H9 (cell line): ENCODE results near the gene FN1. TPM values are rescaled to one million over a fixed set of nuclear protein-coding genes. Genes with fewer than 3 reads are reported as not detected.

Experiments used
- DNase-seq: peaks from one replicate; pipeline ENCODE4 v3.0.0-alpha.2; 2017
- H2AFZ ChIP-seq: one replicate; pipeline ENCODE4 v1.6.1; 2013; ENCODE audit warnings: mild to moderate bottlenecking, low read length, control low read depth, moderate library complexity
- H2AK5ac ChIP-seq: 2 replicates; pipeline ENCODE4 v1.6.1; 2013; ENCODE audit warnings: low read length, control low read depth, mixed read lengths; ENCODE audit not compliant: insufficient read length
- H2BK120ac ChIP-seq: one replicate; pipeline ENCODE4 v1.6.1; 2013; ENCODE audit warnings: low read depth, mild to moderate bottlenecking, low read length, control low read depth, inconsistent platforms; ENCODE audit not compliant: poor library complexity, severe bottlenecking
- H2BK12ac ChIP-seq: 2 replicates; pipeline ENCODE4 v1.6.1; 2013; ENCODE audit warnings: low read length, control low read depth, mixed read lengths, low read depth; ENCODE audit not compliant: insufficient read length
- H2BK15ac ChIP-seq: 2 replicates; pipeline ENCODE4 v1.6.1; 2013; ENCODE audit warnings: low read depth, low read length, control low read depth
- H2BK20ac ChIP-seq: one replicate; pipeline ENCODE4 v1.6.1; 2013; ENCODE audit warnings: low read depth, mild to moderate bottlenecking, low read length, control low read depth, inconsistent platforms; ENCODE audit not compliant: poor library complexity, severe bottlenecking
- H2BK5ac ChIP-seq: 2 replicates; pipeline ENCODE4 v1.6.1; 2013; ENCODE audit warnings: low read length, control low read depth, mixed read lengths; ENCODE audit not compliant: insufficient read length
- H3K14ac ChIP-seq: 2 replicates; pipeline ENCODE4 v1.6.1; 2013; ENCODE audit warnings: low read length, control low read depth; ENCODE audit not compliant: insufficient read depth
- H3K18ac ChIP-seq: 2 replicates; pipeline ENCODE4 v1.6.1; 2013; ENCODE audit warnings: low read depth, mild to moderate bottlenecking, mixed read lengths, low read length, control low read depth; ENCODE audit not compliant: insufficient read length
- H3K23ac ChIP-seq: 2 replicates; pipeline ENCODE4 v1.6.1; 2013; ENCODE audit warnings: low read length, control low read depth, mixed read lengths, low read depth; ENCODE audit not compliant: insufficient read length
- H3K23me2 ChIP-seq: 2 replicates; pipeline ENCODE4 v1.6.1; 2013; ENCODE audit warnings: low read depth, mild to moderate bottlenecking, mixed read lengths, low read length, control low read depth; ENCODE audit not compliant: insufficient read length, poor library complexity, severe bottlenecking
- H3K27ac ChIP-seq: 2 replicates; pipeline ENCODE4 v1.5.1; 2013; ENCODE audit warnings: low read length, control low read depth, mixed read lengths, low read depth; ENCODE audit not compliant: insufficient read length
- H3K27me3 ChIP-seq: 2 replicates; pipeline ENCODE4 v1.6.1; 2013; ENCODE audit warnings: low read length, control low read depth, inconsistent platforms; ENCODE audit not compliant: insufficient read depth
- H3K4ac ChIP-seq: 2 replicates; pipeline ENCODE4 v1.6.1; 2013; ENCODE audit warnings: low read depth, mild to moderate bottlenecking, control low read depth, inconsistent platforms, low read length, moderate library complexity
- H3K4me1 ChIP-seq: 2 replicates; pipeline ENCODE4 v1.6.1; 2013; ENCODE audit warnings: low read length, control low read depth, inconsistent platforms; ENCODE audit not compliant: insufficient read depth
- H3K4me2 ChIP-seq: 2 replicates; pipeline ENCODE4 v1.6.1; 2013; ENCODE audit warnings: low read length, control low read depth, mixed read lengths; ENCODE audit not compliant: insufficient read length, insufficient read depth
- H3K56ac ChIP-seq: 2 replicates; pipeline ENCODE4 v1.6.1; 2013; ENCODE audit warnings: low read depth, mild to moderate bottlenecking, mixed read lengths, low read length, control low read depth; ENCODE audit not compliant: insufficient read length
- H3K79me1 ChIP-seq: 2 replicates; pipeline ENCODE4 v1.6.1; 2013; ENCODE audit warnings: low read depth, mild to moderate bottlenecking, moderate library complexity, low read length, control low read depth, inconsistent platforms; ENCODE audit not compliant: insufficient read depth, poor library complexity, severe bottlenecking
- H3K79me2 ChIP-seq: 2 replicates; pipeline ENCODE4 v1.6.1; 2013; ENCODE audit warnings: low read length, control low read depth, inconsistent platforms; ENCODE audit not compliant: insufficient read depth
- H3K9ac ChIP-seq: 2 replicates; pipeline ENCODE4 v1.6.1; 2013; ENCODE audit warnings: low read length, control low read depth, mixed read lengths; ENCODE audit not compliant: insufficient read length; ENCODE audit errors: extremely low read depth
- H3K9me3 ChIP-seq: one replicate; pipeline ENCODE4 v1.6.1; 2013; ENCODE audit warnings: low read depth, low read length, inconsistent platforms; ENCODE audit not compliant: control insufficient read depth
- H3T11ph ChIP-seq: one replicate; pipeline ENCODE4 v1.6.1; 2013; ENCODE audit warnings: mild to moderate bottlenecking, low read length, control low read depth, inconsistent platforms
- H4K20me1 ChIP-seq: one replicate; pipeline ENCODE4 v1.6.1; 2013; ENCODE audit not compliant: control insufficient read depth, insufficient read length, insufficient read depth
- H4K5ac ChIP-seq: 2 replicates; pipeline ENCODE4 v1.6.1; 2013; ENCODE audit warnings: low read depth, mild to moderate bottlenecking, mixed read lengths, low read length, control low read depth; ENCODE audit not compliant: insufficient read length
- H4K8ac ChIP-seq: replicated peaks from 2 replicates; pipeline ENCODE4 v1.6.1; 2013; ENCODE audit warnings: low read length, control low read depth, mixed read lengths, low read depth; ENCODE audit not compliant: insufficient read length
- H4K91ac ChIP-seq: 2 replicates; pipeline ENCODE4 v1.6.1; 2013; ENCODE audit warnings: low read depth, mild to moderate bottlenecking, moderate library complexity, mixed read lengths, low read length, control low read depth; ENCODE audit not compliant: insufficient read length
- H3K27ac Mint-ChIP-seq, 3 experiments: 2 replicates in 2 of 3; 3 replicates in 1 of 3; pipeline ENCODE4 v1.8.0; 2020 to 2021; ENCODE audit warnings: mixed read lengths in 3 of 3, mild to moderate bottlenecking in 1 of 3, moderate library complexity in 1 of 3
- H3K27me3 Mint-ChIP-seq: 2 replicates; pipeline ENCODE4 v1.8.0; 2021; ENCODE audit warnings: low read depth, mild to moderate bottlenecking, moderate library complexity, mixed read lengths
- H3K36me3 Mint-ChIP-seq, 3 experiments: 2 replicates in 2 of 3; 3 replicates in 1 of 3; pipeline ENCODE4 v1.8.0; 2020 to 2021; ENCODE audit warnings: low read depth in 3 of 3, mixed read lengths in 3 of 3; ENCODE audit not compliant: insufficient read depth in 1 of 3
- H3K4me1 Mint-ChIP-seq, 2 experiments: 2 replicates each; pipeline ENCODE4 v1.8.0; 2020; ENCODE audit warnings: mixed read lengths in 2 of 2
- H3K4me3 Mint-ChIP-seq, 2 experiments: 2 replicates in 1 of 2; 3 replicates in 1 of 2; pipeline ENCODE4 v1.8.0; 2020 to 2021; ENCODE audit warnings: mild to moderate bottlenecking in 2 of 2, mixed read lengths in 2 of 2, moderate library complexity in 1 of 2
- H3K9me3 Mint-ChIP-seq, 2 experiments: 2 replicates in 1 of 2; 3 replicates in 1 of 2; pipeline ENCODE4 v1.8.0; 2020; ENCODE audit warnings: mild to moderate bottlenecking in 2 of 2, mixed read lengths in 2 of 2, moderate library complexity in 1 of 2
- WGBS: extraction: QIAGEN DNeasy Blood & Tissue Kit; methylation state at CpG from one replicate; pipeline ENCODE4 v1.1.7; 2013; ENCODE audit warnings: missing lambda C conversion rate, low lambda C conversion rate, mixed read lengths; ENCODE audit not compliant: insufficient read length; ENCODE audit errors: extremely low coverage; 5-methylcytosine and 5-hydroxymethylcytosine counted together
- total RNA-seq: library from RNA; stranded (reverse); gene quantifications from 2 replicates; pipeline ENCODE4 v1.2.1, GENCODE V29; 2021
- TF ChIP-seq, protein P1 (sequence below): fragments of 200-600 bp; sonication (generic); conservative IDR thresholded peaks from 3 replicates; pipeline ENCODE4 v1.8.0; 2021; ENCODE audit warnings: antibody characterized with exemption, mild to moderate bottlenecking

The FN1 gene
- total RNA-seq, 1 experiment from 2014 or later = 56.0 TPM

GRCh38 chr2:215361876-215362561 lies 73.8 kb downstream of the FN1 start:
- no peaks in the 10 kb centered on the region for H3K4me1 Mint-ChIP-seq

More at GRCh38 chr2:215361876-215362561, 73.8 kb downstream of the FN1 start:
- no peak overlapping the region for H3K18ac ChIP-seq
- no peaks in the 10 kb centered on the region for H3K23me2 ChIP-seq
- H3K79me2 ChIP-seq = no peaks in the 10 kb centered on the region
- H3K23ac ChIP-seq = no peak overlapping the region
- no peak overlapping the region for H3K27ac ChIP-seq
- H3T11ph ChIP-seq = no peak overlapping the region
- no peak overlapping the region for H3K14ac ChIP-seq
- Mint-ChIP-seq H3K27ac (no peak overlapping the region), H3K36me3 (peaks cover 13 to 52% (median 32%) of the 10 kb centered on the region in 3 experiments; a peak in 6 of 7 replicates), H3K27me3 (no peaks in the 10 kb centered on the region), H3K4me3 (no peak overlapping the region), H3K9me3 (no peaks in the 10 kb centered on the region)
- no peaks in the 10 kb centered on the region for H4K20me1 ChIP-seq
- H3K79me1 ChIP-seq = no peaks in the 10 kb centered on the region
- no peak overlapping the region for H3K4ac ChIP-seq
- no peaks in the 10 kb centered on the region for H3K27me3 ChIP-seq
- H2BK15ac ChIP-seq = no peak overlapping the region
- H4K5ac ChIP-seq = no peak overlapping the region
- no peak overlapping the region for H2BK5ac ChIP-seq
- H2BK120ac ChIP-seq = no peak overlapping the region
- H3K56ac ChIP-seq = no peak overlapping the region
- H3K9ac ChIP-seq = no peak overlapping the region
- no CpG with 5 or more reads among the region's 6 CpGs for WGBS
- no peak overlapping the region for H2AK5ac ChIP-seq
- H4K8ac ChIP-seq = no peak overlapping the region
- no peak overlapping the region for H2AFZ ChIP-seq
- no peaks in the 10 kb centered on the region for H3K9me3 ChIP-seq
- no peaks in the 10 kb centered on the region for H3K4me1 ChIP-seq
- no peak overlapping the region for H3K4me2 ChIP-seq
- TF ChIP-seq, protein P1, sequence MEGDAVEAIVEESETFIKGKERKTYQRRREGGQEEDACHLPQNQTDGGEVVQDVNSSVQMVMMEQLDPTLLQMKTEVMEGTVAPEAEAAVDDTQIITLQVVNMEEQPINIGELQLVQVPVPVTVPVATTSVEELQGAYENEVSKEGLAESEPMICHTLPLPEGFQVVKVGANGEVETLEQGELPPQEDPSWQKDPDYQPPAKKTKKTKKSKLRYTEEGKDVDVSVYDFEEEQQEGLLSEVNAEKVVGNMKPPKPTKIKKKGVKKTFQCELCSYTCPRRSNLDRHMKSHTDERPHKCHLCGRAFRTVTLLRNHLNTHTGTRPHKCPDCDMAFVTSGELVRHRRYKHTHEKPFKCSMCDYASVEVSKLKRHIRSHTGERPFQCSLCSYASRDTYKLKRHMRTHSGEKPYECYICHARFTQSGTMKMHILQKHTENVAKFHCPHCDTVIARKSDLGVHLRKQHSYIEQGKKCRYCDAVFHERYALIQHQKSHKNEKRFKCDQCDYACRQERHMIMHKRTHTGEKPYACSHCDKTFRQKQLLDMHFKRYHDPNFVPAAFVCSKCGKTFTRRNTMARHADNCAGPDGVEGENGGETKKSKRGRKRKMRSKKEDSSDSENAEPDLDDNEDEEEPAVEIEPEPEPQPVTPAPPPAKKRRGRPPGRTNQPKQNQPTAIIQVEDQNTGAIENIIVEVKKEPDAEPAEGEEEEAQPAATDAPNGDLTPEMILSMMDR = no peak
- H2BK20ac ChIP-seq = no peak overlapping the region
- no peak overlapping the region for H2BK12ac ChIP-seq
- DNase-seq = no peak
- no peak overlapping the region for H4K91ac ChIP-seq
